22Rv1 (cell line): ENCODE data around the gene PPP3CB.
A peak's percentile ranks its signal among the peaks of the same experiment; 100 is the strongest.

Experiments used
- H3K27ac ChIP-seq: fragments of 450-650 bp; 2 replicates; pipeline ENCODE4 v1.5.1; 2017
- CTCF ChIP-seq: fragments of 450-650 bp; IDR thresholded peaks from 2 replicates; pipeline ENCODE4 v1.5.1; 2017; ENCODE audit warnings: mild to moderate bottlenecking
- ZFX ChIP-seq: fragments of 450-650 bp; IDR thresholded peaks from 2 replicates; pipeline ENCODE4 v1.6.1; 2017; ENCODE audit warnings: antibody characterized with exemption, borderline replicate concordance

Gene PPP3CB

DNA sequence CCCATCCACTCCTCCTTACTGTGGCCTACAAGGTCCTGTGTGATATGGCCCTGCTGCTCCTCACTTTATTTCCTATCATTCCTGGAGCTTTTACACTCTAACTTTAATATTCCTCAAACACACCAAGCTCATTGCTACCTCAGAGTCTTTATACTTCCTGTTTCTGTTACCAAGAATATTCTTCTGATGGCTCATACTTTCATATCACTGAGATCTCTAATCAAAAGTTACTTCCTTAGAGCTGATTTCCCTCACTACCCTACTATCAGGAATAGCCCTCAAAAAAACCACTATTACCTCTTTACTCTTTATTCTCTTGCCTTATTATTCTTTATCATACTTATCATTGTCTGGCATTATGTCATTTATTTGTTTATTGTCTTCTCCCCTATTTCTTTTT is 5.8 kb upstream of the PPP3CB start:
- peak overlapping the region; percentile 2; the same call in 1 of the 2 replicates for H3K27ac ChIP-seq
- no peak for TF ChIP-seq ZFX

DNA sequence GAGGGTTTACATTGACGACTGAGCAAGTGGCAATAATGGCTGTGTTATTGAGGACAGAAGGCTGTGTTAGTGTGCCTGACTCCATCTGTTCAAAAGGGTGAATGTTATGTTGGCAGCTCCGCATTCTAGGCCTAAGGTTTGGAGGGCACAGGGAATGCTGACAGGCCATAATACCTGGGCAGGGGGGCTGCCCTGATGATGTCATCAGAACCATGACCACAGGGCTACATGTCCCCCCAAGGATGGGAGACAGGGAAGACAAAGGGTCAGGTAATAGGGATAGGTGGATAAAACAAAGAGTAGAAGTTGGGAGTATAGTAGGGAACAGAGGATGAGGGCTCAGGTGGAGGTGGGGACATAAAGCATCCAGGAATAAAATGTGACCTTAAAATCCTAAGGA is 1.8 kb upstream of the PPP3CB start:
- peak overlapping the region; percentile 89 for H3K27ac ChIP-seq

GRCh38 chr10:73495226-73495883 is 469 bp downstream of the PPP3CB start:
- TF ChIP-seq CTCF (no peak), ZFX (no peak)
- H3K27ac ChIP-seq: peak overlapping the region; percentile 89

More for the DNA sequence above, 1.8 kb upstream of the PPP3CB start:
- TF ChIP-seq CTCF (no peak), ZFX (no peak)

DNA sequence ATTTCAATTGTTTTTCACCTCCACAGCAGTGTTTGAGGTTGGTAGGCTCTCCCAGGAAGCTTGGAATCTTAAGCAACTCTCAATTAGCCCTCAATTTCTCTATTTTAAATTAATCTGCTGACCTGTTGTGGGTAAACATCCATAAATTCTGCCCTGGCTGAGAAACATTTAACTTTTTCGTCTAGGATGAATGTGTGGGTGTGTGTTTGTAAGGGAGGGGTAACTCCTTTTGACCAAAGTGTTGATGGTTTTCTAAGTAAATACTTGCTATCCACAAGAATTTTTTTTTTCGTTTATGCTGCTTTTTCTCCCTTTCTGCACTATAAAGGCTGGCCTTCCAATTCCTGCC is 973 bp downstream of the PPP3CB start:
- TF ChIP-seq ZFX (no peak), CTCF (no peak)
- H3K27ac ChIP-seq: peak overlapping the region; percentile 89

DNA sequence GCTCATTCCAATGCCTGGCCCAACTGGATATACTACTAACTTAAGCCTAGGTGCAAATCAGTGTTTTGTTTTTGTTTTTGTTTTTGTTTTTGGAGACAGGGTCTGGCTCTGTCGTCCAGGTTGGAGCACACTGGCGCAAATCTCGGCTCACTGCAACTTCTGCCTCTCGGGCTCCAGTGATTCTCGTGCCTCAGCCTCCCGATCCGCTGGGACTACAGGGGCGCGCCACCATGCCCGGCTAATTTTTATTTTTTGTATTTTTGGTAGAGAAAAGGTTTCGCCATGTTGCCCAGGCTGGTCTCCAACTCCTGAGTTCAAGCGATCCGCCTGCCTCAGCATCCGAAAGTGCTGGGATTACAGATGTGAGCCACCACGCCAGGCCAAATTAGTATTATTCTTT is 1.6 kb downstream of the PPP3CB start:
- no peak for TF ChIP-seq CTCF
- TF ChIP-seq ZFX: no peak
- H3K27ac ChIP-seq: peak overlapping the region; percentile 89

GRCh38 chr10:73493781-73494180 is 2.0 kb downstream of the PPP3CB start:
- no peak for TF ChIP-seq CTCF
- 0 out of 2 replicates have a peak overlapping the region, but pooled peaks have one; percentile 89 for H3K27ac ChIP-seq

DNA sequence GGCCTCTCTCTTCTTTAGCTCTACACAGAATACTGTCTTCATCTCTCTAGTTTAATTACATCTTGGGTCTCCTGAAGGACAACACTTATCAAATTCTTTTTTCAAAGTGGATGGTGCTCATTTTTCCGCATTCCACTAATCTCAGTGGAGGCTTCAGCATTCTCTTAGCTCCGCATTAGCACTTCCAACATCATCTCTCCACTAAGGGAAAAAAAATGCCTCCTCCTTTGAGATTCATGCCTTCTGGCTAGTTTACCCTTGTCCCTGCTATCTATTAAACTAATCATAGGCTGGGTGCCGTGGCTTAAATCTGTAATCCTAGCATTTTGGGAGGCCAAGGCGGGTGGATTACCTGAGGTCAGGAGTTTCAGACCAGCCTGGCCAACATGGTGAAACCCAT is 9.2 kb downstream of the PPP3CB start:
- H3K27ac ChIP-seq: no peak overlapping the region
- TF ChIP-seq ZFX: no peak
- TF ChIP-seq CTCF: no peak

- TF ChIP-seq CTCF (no peak), ZFX (no peak)
- no peak overlapping the region for H3K27ac ChIP-seq
Observed at GRCh38 chr10:73485320-73485719, 10.5 kb downstream of the PPP3CB start.
